Motor neuron (in vitro differentiated cells): ENCODE results near the gene P3H3. TPM values are rescaled to one million over a fixed set of nuclear protein-coding genes. Genes with fewer than 3 reads are reported as not detected.
"Not testable (repeated sequence)": the region's sequence is repeated elsewhere in the genome, so short reads cannot be mapped to it uniquely, and the experiment has no call there.

Experiments used
- ATAC-seq, 8 experiments: fragments of 200-7000 bp; cut with Tn5 transposase; replicated peaks in 6 of 8; 2 replicates each; pipeline ENCODE4 v1.8.0; 2021; ENCODE audit warnings: mild to moderate bottlenecking in 8 of 8, moderate library complexity in 8 of 8
- H3K27ac ChIP-seq, 2 donors: fragments of 250-450 bp; sonication (Bioruptor Pico); 2 replicates each; pipeline ENCODE4 v1.9.0; 2021; ENCODE audit warnings: antibody characterized with exemption in 2 of 2, mild to moderate bottlenecking in 2 of 2, moderate library complexity in 1 of 2
- H3K4me1 ChIP-seq, 2 donors: fragments of 250-450 bp; sonication (Bioruptor Pico); replicated peaks in 1 of 2; 2 replicates each; pipeline ENCODE4 v1.6.1; 2021; ENCODE audit warnings: antibody characterized with exemption in 2 of 2, mild to moderate bottlenecking in 2 of 2, moderate library complexity in 1 of 2
- H3K4me3 ChIP-seq, 5 donors: fragments of 250-450 bp; sonication (Bioruptor Pico); 2 replicates each; pipeline ENCODE4 v1.9.0; 2021; ENCODE audit warnings: antibody characterized with exemption in 5 of 5, mild to moderate bottlenecking in 5 of 5, moderate library complexity in 4 of 5
- WGBS, 10 experiments: fragments of 450-650 bp; shearing (Covaris generic); methylation state at CpG; one replicate each; pipeline ENCODE4 v1.0.0; 2022; 5-methylcytosine and 5-hydroxymethylcytosine counted together
- in situ Hi-C, 9 experiments: fragments of 400-800 bp; cut with MboI; loops; one replicate each; pipeline ENCODE4 v1.15.0; 2021; ENCODE audit warnings: low sequenced_read_pairs in 9 of 9, low pct_unique_long_range_greater_than_20kb in 2 of 9; ENCODE audit not compliant: unreplicated experiment in 9 of 9
- total RNA-seq, 8 experiments: library from RNA; unstranded; fragments of 300-600 nt; gene quantifications; 2 replicates each; pipeline versions ENCODE4 v1.2.3 to v1.2.4, GENCODE V29; 2022

P3H3 gene
- total RNA-seq, 8 experiments from 2014 or later = 9.9 to 31.2 (median 17.8) TPM

DNA sequence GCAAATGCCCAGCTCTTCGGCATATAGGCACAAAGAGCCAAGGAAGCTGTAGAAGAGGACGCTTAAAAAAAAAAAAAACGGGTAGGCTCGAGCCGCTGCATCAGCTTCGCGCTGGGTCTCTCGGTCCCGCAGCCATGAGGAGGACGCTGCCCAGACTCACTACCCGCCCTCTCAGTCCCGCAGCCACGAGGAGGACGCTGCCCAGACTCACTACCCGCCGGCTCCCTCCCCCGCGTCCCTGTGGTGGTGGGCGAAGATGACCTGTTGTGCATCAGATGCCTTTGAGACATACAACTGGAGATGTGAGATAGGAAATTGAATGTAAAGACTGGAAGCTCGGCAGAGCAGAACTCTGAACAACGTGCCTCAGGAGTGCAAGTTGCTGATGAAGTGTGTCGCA is 56.3 kb downstream of the P3H3 start:
- H3K4me1 ChIP-seq = peaks cover 14 to 16% of the 10 kb centered on the region in 2 donors
- ATAC-seq = peak in 1 of 8 experiments; percentile 11
- H3K27ac ChIP-seq = no peak overlapping the region
- H3K4me3 ChIP-seq = no peak overlapping the region
- 42 to 100% (median 72%) methylated on average over 1 to 19 of the region's 22 CpGs; no CpG with 5 or more reads in 1 of the 10 experiments for WGBS, 10 experiments
- in situ Hi-C loops = no loop called here

DNA sequence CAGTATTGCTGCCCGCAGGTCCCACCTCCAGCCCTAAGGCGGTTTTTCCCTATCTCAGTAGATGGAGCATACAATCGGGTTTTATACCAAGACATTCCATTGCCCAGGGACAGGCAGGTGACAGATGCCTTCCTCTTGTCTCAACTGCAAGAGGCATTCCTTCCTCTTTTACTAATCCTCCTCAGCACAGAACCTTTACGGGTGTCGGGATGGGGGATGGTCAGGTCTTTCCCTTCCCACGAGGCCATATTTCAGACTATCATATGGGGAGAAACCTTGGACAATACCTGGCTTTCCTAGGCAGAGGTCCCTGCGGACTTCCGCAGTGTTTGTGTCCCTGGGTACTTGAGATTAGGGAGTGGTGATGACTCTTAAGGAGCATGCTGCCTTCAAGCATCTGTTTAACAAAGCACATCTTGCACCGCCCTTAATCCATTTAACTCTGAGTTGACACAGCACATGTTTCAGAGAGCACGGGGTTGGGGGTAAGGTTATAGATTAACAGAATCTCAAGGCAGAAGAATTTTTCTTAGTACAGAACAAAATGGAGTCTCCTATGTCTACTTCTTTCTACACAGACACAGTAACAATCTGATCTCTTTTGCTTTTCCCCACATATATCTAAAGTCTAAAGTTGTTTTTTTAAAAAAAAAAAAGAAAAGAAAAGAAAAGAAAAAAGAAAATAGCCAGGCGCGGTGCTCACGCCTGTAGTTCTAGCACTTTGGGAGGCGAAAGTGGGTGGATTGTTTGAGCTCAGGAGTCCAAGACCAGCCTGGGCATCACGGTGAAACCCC is 58.2 kb downstream of the P3H3 start:
- Histone ChIP-seq H3K4me1 (peaks cover 20 to 21% of the 10 kb centered on the region in 2 donors), H3K27ac (peak overlapping the region; percentile 42 to 88)
- in situ Hi-C loops, ATAC-seq, H3K4me3 ChIP-seq: not testable (repeated sequence)
- WGBS, 10 experiments = 50 to 100% (median 76%) methylated on average over 1 to 3 of the region's 15 CpGs; no CpG with 5 or more reads in 6 of the 10 experiments

DNA sequence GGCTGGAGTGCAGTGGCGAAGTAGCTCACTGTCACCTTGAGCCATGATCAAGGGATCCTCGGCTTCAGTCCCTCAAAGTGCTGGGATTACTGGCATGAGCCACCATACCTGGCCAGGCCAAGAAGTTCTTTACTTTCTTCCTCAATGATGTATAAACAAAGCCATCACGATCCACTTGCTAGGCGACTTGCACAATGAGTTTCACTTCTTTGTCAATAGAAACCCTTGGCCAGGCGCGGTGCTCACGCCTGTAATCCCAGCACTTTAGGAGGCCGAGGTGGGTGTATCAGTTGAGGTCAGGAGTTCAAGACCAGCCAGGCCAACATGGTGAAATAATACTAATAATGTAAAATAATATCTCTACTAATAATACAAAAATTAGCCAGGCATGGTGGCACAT is 59.3 kb downstream of the P3H3 start:
- no peak for ATAC-seq
- H3K4me3 ChIP-seq = no peak overlapping the region
- H3K27ac ChIP-seq = no peak overlapping the region
- in situ Hi-C loops = no loop called here
- 77 to 100% (median 91%) methylated on average over 1 to 7 of the region's 8 CpGs for WGBS, 10 experiments
- H3K4me1 ChIP-seq = peaks cover 20 to 21% of the 10 kb centered on the region in 2 donors

- Histone ChIP-seq H3K4me1 (peaks cover 20 to 21% of the 10 kb centered on the region in 2 donors), H3K4me3 (no peak overlapping the region), H3K27ac (no peak overlapping the region)
- in situ Hi-C loops = no loop called here
- ATAC-seq = no peak
- 67 to 100% (median 100%) methylated on average over 1 to 2 of the region's 2 CpGs; no CpG with 5 or more reads in 2 of the 10 experiments for WGBS, 10 experiments
Measured at GRCh38 chr12:6888360-6888759, 60.2 kb downstream of the P3H3 start.

DNA sequence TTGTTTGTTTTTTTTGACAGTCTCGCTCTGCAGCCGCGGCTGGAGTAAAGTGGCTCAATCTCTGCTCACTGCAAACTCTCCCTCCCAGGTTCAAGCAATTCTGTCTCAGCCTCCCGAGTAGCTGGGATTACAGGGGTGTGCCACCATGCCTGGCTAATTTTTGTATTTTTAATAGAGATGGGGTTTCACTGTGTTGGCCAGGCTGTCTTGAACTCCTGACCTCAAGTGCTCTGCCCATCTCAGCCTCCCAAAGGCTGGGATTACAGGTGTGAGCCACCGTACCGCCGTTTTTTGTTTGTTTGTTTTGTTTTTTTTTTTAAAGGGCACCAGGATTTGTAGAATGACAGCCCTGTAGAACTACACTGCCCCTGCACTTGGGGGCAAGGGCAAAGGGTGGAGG is 60.6 kb downstream of the P3H3 start:
- H3K4me3 ChIP-seq, in situ Hi-C loops, H3K27ac ChIP-seq, ATAC-seq: not testable (repeated sequence)
- 73 to 100% (median 94%) methylated on average over 2 to 6 of the region's 7 CpGs; no CpG with 5 or more reads in 1 of the 10 experiments for WGBS, 10 experiments
- peaks cover 20 to 21% of the 10 kb centered on the region in 2 donors for H3K4me1 ChIP-seq

Other genes starting within 250 kb of the P3H3 start
- gene CHD4, start 221.0 kb upstream of the P3H3 start, total RNA-seq = 100 to 1,000 TPM; 190 to 382 (median 259) TPM
- under 1 TPM; 0.08 to 0.95 (median 0.19) TPM for gene LPAR5, start 192.4 kb upstream of the P3H3 start, total RNA-seq
- 1 to 10 TPM in 4 of 8 experiments, under 1 TPM in 4; 0.51 to 2.6 (median 1.1) TPM for gene ACRBP, start 181.0 kb upstream of the P3H3 start, total RNA-seq
- 100 to 1,000 TPM in 1 of 8 experiments, 10 to 100 TPM in 7; 34.3 to 108 (median 81.6) TPM for gene ING4, start 165.3 kb upstream of the P3H3 start, total RNA-seq
- gene ZNF384, start 139.0 kb upstream of the P3H3 start, total RNA-seq = 10 to 100 TPM; 16.9 to 48.5 (median 32.7) TPM
- gene PIANP, start 127.6 kb upstream of the P3H3 start, total RNA-seq = 1 to 10 TPM in 7 of 8 experiments, under 1 TPM in 1; 0.94 to 7.9 (median 2.8) TPM
- 100 to 1,000 TPM in 1 of 8 experiments, 10 to 100 TPM in 7; 23.0 to 115 (median 44.1) TPM for gene COPS7A, start 104.4 kb upstream of the P3H3 start, total RNA-seq
- gene MLF2, start 75.3 kb upstream of the P3H3 start, total RNA-seq = 100 to 1,000 TPM; 122 to 181 (median 151) TPM
- gene PTMS, start 62.0 kb upstream of the P3H3 start, total RNA-seq = 100 to 1,000 TPM; 117 to 609 (median 256) TPM
- gene LAG3, start 55.9 kb upstream of the P3H3 start, total RNA-seq = 1 to 10 TPM in 3 of 8 experiments, under 1 TPM in 5; 0.21 to 2.8 (median 0.66) TPM
- 1 to 10 TPM in 5 of 8 experiments, under 1 TPM in 3; 0.49 to 2.8 (median 1.1) TPM for gene CD4, start 38.9 kb upstream of the P3H3 start, total RNA-seq
- gene GPR162, start 6.6 kb upstream of the P3H3 start, total RNA-seq = 10 to 100 TPM in 5 of 8 experiments, 1 to 10 TPM in 3; 4.8 to 48.2 (median 32.8) TPM
- gene GNB3, start 12.5 kb downstream of the P3H3 start, total RNA-seq = 1 to 10 TPM; 1.1 to 8.4 (median 4.5) TPM
- gene CDCA3, start 22.9 kb downstream of the P3H3 start, total RNA-seq = 10 to 100 TPM in 3 of 8 experiments, 1 to 10 TPM in 5; 3.0 to 36.3 (median 6.2) TPM
- gene USP5, start 23.7 kb downstream of the P3H3 start, total RNA-seq = 100 to 1,000 TPM in 1 of 8 experiments, 10 to 100 TPM in 7; 52.3 to 122 (median 75.2) TPM
- 100 to 1,000 TPM; 544 to 781 (median 685) TPM for gene TPI1, start 39.1 kb downstream of the P3H3 start, total RNA-seq
- 10 to 100 TPM in 3 of 8 experiments, 1 to 10 TPM in 5; 6.3 to 13.6 (median 8.3) TPM for gene SPSB2, start 44.9 kb downstream of the P3H3 start, total RNA-seq
- 10 to 100 TPM in 3 of 8 experiments, 1 to 10 TPM in 5; 4.1 to 51.0 (median 7.1) TPM for gene LRRC23, start 76.4 kb downstream of the P3H3 start, total RNA-seq
- 100 to 1,000 TPM in 5 of 8 experiments, 1 to 10 TPM in 3; 2.6 to 399 (median 169) TPM for gene ENO2, start 86.2 kb downstream of the P3H3 start, total RNA-seq
- gene ATN1, start 99.6 kb downstream of the P3H3 start, total RNA-seq = 10 to 100 TPM in 6 of 8 experiments, 1 to 10 TPM in 2; 4.3 to 51.5 (median 15.8) TPM
- gene RNU7-1, start 115.4 kb downstream of the P3H3 start, total RNA-seq = not detected
- 100 to 1,000 TPM; 150 to 828 (median 513) TPM for gene C12orf57, start 115.6 kb downstream of the P3H3 start, total RNA-seq
- 1 to 10 TPM in 2 of 8 experiments, under 1 TPM in 6; 0.22 to 2.4 (median 0.88) TPM for gene PTPN6, start 122.9 kb downstream of the P3H3 start, total RNA-seq
- 100 to 1,000 TPM; 146 to 327 (median 222) TPM for gene PHB2, start 142.3 kb downstream of the P3H3 start, total RNA-seq
- 10 to 100 TPM; 19.5 to 53.0 (median 31.6) TPM for gene EMG1, start 142.5 kb downstream of the P3H3 start, total RNA-seq
- 100 to 1,000 TPM in 1 of 8 experiments, 10 to 100 TPM in 5, 1 to 10 TPM in 2; 7.8 to 168 (median 19.7) TPM for gene LPCAT3, start 190.1 kb downstream of the P3H3 start, total RNA-seq
- 100 to 1,000 TPM in 3 of 8 experiments, 10 to 100 TPM in 1, 1 to 10 TPM in 4; 1.3 to 909 (median 17.9) TPM for gene C1S, start 232.3 kb downstream of the P3H3 start, total RNA-seq